ENCODE results near the gene LMO7.
"Not testable (repeated sequence)": the region's sequence is repeated elsewhere in the genome, so short reads cannot be mapped to it uniquely, and the experiment has no call there.

LMO7 gene

GRCh38 chr13:75790198-75790970 lies 154.3 kb downstream of the LMO7 start:
- Histone ChIP-seq H3K9me3 (ENCODE audit: insufficient read depth, low read length) (no peaks in the 10 kb centered on the region), H3K4me3 (ENCODE audit: insufficient read length, low read depth) (no peak overlapping the region), H3K36me3 (ENCODE audit: insufficient read depth, insufficient read length, low read length) (no peaks in the 10 kb centered on the region), H3K9ac (ENCODE audit: insufficient read length, low read depth) (no peak overlapping the region), H3K27me3 (ENCODE audit: insufficient read depth, insufficient read length) (no peaks in the 10 kb centered on the region), H3K4me1 (ENCODE audit: insufficient read depth, insufficient read length) (no peaks in the 10 kb centered on the region)
- TF ChIP-seq ZNF274 (IDR thresholded peaks at IDR 0.05; ENCODE audit: low read depth, low read length) (no peak), SUZ12 (IDR thresholded peaks at IDR 0.05; ENCODE audit: extremely low read depth, insufficient read depth, insufficient read length) (no peak), YY1 (IDR thresholded peaks at IDR 0.05; ENCODE audit: insufficient read depth, insufficient read length) (no peak)
- no peak for DNase-seq (ENCODE audit: low read depth, low spot score)

- Histone ChIP-seq H3K4me3 (ENCODE audit: insufficient read length, low read depth) (no peak overlapping the region), H3K9me3 (ENCODE audit: insufficient read depth, low read length) (no peaks in the 10 kb centered on the region), H3K36me3 (ENCODE audit: insufficient read depth, insufficient read length, low read length) (no peaks in the 10 kb centered on the region), H3K27me3 (ENCODE audit: insufficient read depth, insufficient read length) (no peaks in the 10 kb centered on the region), H3K4me1 (ENCODE audit: insufficient read depth, insufficient read length) (no peaks in the 10 kb centered on the region), H3K9ac (ENCODE audit: insufficient read length, low read depth) (no peak overlapping the region)
- no peak for DNase-seq (ENCODE audit: low read depth, low spot score)
- TF ChIP-seq SUZ12 (IDR thresholded peaks at IDR 0.05; ENCODE audit: extremely low read depth, insufficient read depth, insufficient read length) (no peak), ZNF274 (IDR thresholded peaks at IDR 0.05; ENCODE audit: low read depth, low read length) (no peak), YY1 (IDR thresholded peaks at IDR 0.05; ENCODE audit: insufficient read depth, insufficient read length) (no peak)
Observed at GRCh38 chr13:75792526-75793187, 156.5 kb downstream of the LMO7 start.

DNA sequence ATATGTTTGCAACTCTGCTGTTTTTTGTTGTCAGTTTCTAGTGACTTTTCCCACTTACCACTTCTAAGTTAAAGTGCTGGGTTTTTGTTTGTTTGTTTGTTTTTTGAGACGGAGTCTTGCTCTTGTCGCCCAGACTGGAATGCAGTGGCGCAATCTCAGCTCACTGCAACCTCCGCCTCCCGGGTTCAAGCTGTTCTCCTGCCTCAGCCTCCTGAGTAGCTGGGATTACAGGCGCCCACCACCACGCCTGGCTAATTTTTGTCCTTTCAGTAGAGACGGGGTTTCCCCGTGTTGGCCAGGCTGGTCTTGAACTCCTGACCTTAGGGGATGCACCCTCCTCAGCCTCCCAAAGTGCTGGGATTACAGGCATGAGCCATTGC lies 157.0 kb downstream of the LMO7 start:
- not testable (repeated sequence) for H3K4me1 ChIP-seq (ENCODE audit: insufficient read depth, insufficient read length); H3K36me3 ChIP-seq (ENCODE audit: insufficient read depth, insufficient read length, low read length); H3K9ac ChIP-seq (ENCODE audit: insufficient read length, low read depth)

GRCh38 chr13:75794663-75795062 lies 158.5 kb downstream of the LMO7 start:
- H3K4me1 ChIP-seq (ENCODE audit: insufficient read depth, insufficient read length): no peaks in the 10 kb centered on the region
- no peaks in the 10 kb centered on the region for H3K27me3 ChIP-seq (ENCODE audit: insufficient read depth, insufficient read length)
- no peak overlapping the region for H3K4me3 ChIP-seq (ENCODE audit: insufficient read length, low read depth)
- H3K36me3 ChIP-seq (ENCODE audit: insufficient read depth, insufficient read length, low read length): no peaks in the 10 kb centered on the region
- TF ChIP-seq YY1 (IDR thresholded peaks at IDR 0.05; ENCODE audit: insufficient read depth, insufficient read length) (no peak), ZNF274 (IDR thresholded peaks at IDR 0.05; ENCODE audit: low read depth, low read length) (no peak), SUZ12 (IDR thresholded peaks at IDR 0.05; ENCODE audit: extremely low read depth, insufficient read depth, insufficient read length) (no peak)
- H3K9ac ChIP-seq (ENCODE audit: insufficient read length, low read depth): no peak overlapping the region
- no peaks in the 10 kb centered on the region for H3K9me3 ChIP-seq (ENCODE audit: insufficient read depth, low read length)
- no peak for DNase-seq (ENCODE audit: low read depth, low spot score)

More for the DNA sequence above, 157.0 kb downstream of the LMO7 start:
- not testable (repeated sequence) for H3K4me3 ChIP-seq (ENCODE audit: insufficient read length, low read depth); DNase-seq (ENCODE audit: low read depth, low spot score); H3K27me3 ChIP-seq (ENCODE audit: insufficient read depth, insufficient read length); H3K9me3 ChIP-seq (ENCODE audit: insufficient read depth, low read length)

- no peak for DNase-seq (ENCODE audit: low read depth, low spot score)
- H3K27me3 ChIP-seq (ENCODE audit: insufficient read depth, insufficient read length): no peaks in the 10 kb centered on the region
- no peaks in the 10 kb centered on the region for H3K9me3 ChIP-seq (ENCODE audit: insufficient read depth, low read length)
- H3K36me3 ChIP-seq (ENCODE audit: insufficient read depth, insufficient read length, low read length): no peaks in the 10 kb centered on the region
- H3K4me1 ChIP-seq (ENCODE audit: insufficient read depth, insufficient read length): no peaks in the 10 kb centered on the region
- H3K9ac ChIP-seq (ENCODE audit: insufficient read length, low read depth): no peak overlapping the region
- no peak for TF ChIP-seq SUZ12 (IDR thresholded peaks at IDR 0.05; ENCODE audit: extremely low read depth, insufficient read depth, insufficient read length)
- no peak for TF ChIP-seq ZNF274 (IDR thresholded peaks at IDR 0.05; ENCODE audit: low read depth, low read length)
- no peak for TF ChIP-seq YY1 (IDR thresholded peaks at IDR 0.05; ENCODE audit: insufficient read depth, insufficient read length)
- H3K4me3 ChIP-seq (ENCODE audit: insufficient read length, low read depth): no peak overlapping the region
Observed at GRCh38 chr13:75795274-75795673, 159.1 kb downstream of the LMO7 start.

DNA sequence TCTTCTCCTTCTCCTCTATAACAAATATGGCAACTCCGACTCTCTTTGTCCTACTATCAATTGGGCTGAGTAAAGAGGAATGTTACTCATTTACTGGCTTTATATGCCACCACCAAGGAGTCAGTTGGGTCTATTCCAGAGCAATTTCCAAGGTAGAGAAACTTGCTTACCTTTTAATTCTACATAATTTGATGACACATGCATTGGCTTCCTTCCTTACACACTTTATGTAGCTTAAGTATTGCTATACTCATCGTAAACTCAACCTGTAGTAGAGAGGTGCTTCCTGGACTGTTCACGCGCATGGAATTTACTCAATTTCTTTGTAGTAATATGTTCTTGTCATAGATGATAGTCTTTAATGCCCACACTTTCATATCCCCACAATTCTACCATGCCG lies 160.7 kb downstream of the LMO7 start:
- no peaks in the 10 kb centered on the region for H3K9me3 ChIP-seq (ENCODE audit: insufficient read depth, low read length)
- TF ChIP-seq YY1 (IDR thresholded peaks at IDR 0.05; ENCODE audit: insufficient read depth, insufficient read length): no peak
- TF ChIP-seq SUZ12 (IDR thresholded peaks at IDR 0.05; ENCODE audit: extremely low read depth, insufficient read depth, insufficient read length): no peak
- no peak for TF ChIP-seq ZNF274 (IDR thresholded peaks at IDR 0.05; ENCODE audit: low read depth, low read length)

DNA sequence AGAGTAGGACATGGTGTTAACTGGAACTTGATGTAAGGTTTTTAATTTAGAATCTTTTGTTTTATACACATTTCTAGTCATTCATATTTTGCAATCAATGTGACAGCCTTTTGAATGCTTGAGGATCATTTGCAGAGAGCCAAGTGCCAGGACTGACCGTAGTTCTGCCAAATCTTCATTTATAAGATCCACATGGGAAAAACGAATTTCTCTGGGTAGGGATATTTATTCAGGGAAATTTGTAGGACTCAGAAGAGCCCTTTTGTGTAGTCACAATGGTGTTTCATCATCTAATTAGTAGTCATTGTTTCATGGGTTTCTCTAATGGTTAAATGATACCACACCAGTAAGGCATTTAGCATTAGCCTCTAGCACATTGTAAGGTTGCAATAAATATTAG lies 161.1 kb downstream of the LMO7 start:
- Histone ChIP-seq H3K9ac (ENCODE audit: insufficient read length, low read depth) (no peak overlapping the region), H3K4me1 (ENCODE audit: insufficient read depth, insufficient read length) (no peaks in the 10 kb centered on the region), H3K36me3 (ENCODE audit: insufficient read depth, insufficient read length, low read length) (no peaks in the 10 kb centered on the region), H3K27me3 (ENCODE audit: insufficient read depth, insufficient read length) (no peaks in the 10 kb centered on the region), H3K4me3 (ENCODE audit: insufficient read length, low read depth) (no peak overlapping the region), H3K9me3 (ENCODE audit: insufficient read depth, low read length) (no peaks in the 10 kb centered on the region)
- DNase-seq (ENCODE audit: low read depth, low spot score): no peak
- TF ChIP-seq ZNF274 (IDR thresholded peaks at IDR 0.05; ENCODE audit: low read depth, low read length) (no peak), SUZ12 (IDR thresholded peaks at IDR 0.05; ENCODE audit: extremely low read depth, insufficient read depth, insufficient read length) (no peak), YY1 (IDR thresholded peaks at IDR 0.05; ENCODE audit: insufficient read depth, insufficient read length) (no peak)

More for the DNA sequence above, 160.7 kb downstream of the LMO7 start:
- DNase-seq (ENCODE audit: low read depth, low spot score): no peak
- Histone ChIP-seq H3K36me3 (ENCODE audit: insufficient read depth, insufficient read length, low read length) (no peaks in the 10 kb centered on the region), H3K27me3 (ENCODE audit: insufficient read depth, insufficient read length) (no peaks in the 10 kb centered on the region), H3K4me3 (ENCODE audit: insufficient read length, low read depth) (no peak overlapping the region), H3K4me1 (ENCODE audit: insufficient read depth, insufficient read length) (no peaks in the 10 kb centered on the region), H3K9ac (ENCODE audit: insufficient read length, low read depth) (no peak overlapping the region)

Data from NT2/D1 (cell line).